Measurements from ENCODE around the gene CLCN1. TPM values are rescaled to one million over a fixed set of nuclear protein-coding genes. Genes with fewer than 3 reads are reported as not detected.
A peak's percentile ranks its signal among the peaks of the same experiment; 100 is the strongest.

CLCN1 gene
- total RNA-seq, 1 donor from 2014 or later, result not detected

DNA sequence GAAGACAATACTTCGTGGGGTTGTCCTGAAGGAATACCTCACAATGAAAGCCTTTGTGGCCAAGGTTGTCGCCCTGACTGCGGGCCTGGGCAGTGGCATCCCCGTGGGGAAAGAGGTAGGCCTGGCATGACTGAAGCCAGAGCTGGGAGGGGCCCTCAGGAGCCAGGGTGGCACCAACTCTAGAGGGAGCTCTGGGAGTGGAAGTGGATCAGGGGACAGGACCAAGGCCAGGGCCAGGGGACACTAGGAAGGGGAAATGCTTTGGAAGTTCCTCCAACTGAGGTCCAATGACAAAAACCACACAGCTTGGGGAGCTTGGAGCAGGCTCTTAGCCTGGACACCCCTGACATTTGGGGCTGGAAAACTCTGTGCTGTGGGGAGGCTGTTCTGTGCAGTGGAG lies 5.8 kb downstream of the CLCN1 start:
- Mint-ChIP-seq H3K36me3 (ENCODE audit: unreplicated experiment) (no peaks in the 10 kb centered on the region), H3K4me3 (ENCODE audit: unreplicated experiment) (no peak overlapping the region), H3K27me3 (ENCODE audit: unreplicated experiment) (no peaks in the 10 kb centered on the region), H3K4me1 (ENCODE audit: unreplicated experiment) (peaks cover 50% of the 10 kb centered on the region), H3K9me3 (ENCODE audit: unreplicated experiment) (no peaks in the 10 kb centered on the region), H3K27ac (ENCODE audit: unreplicated experiment) (no peak overlapping the region)
- no peak for TF ChIP-seq CTCF (IDR thresholded peaks at IDR 0.05)
- no peak for DNase-seq (ENCODE audit: extremely low spot score, unreplicated experiment)

- Mint-ChIP-seq H3K4me3 (ENCODE audit: unreplicated experiment) (no peak overlapping the region), H3K36me3 (ENCODE audit: unreplicated experiment) (no peaks in the 10 kb centered on the region), H3K27me3 (ENCODE audit: unreplicated experiment) (no peaks in the 10 kb centered on the region), H3K9me3 (ENCODE audit: unreplicated experiment) (no peaks in the 10 kb centered on the region), H3K27ac (ENCODE audit: unreplicated experiment) (peak overlapping the region; percentile 79), H3K4me1 (ENCODE audit: unreplicated experiment) (peaks cover 40% of the 10 kb centered on the region)
- no peak for TF ChIP-seq CTCF (IDR thresholded peaks at IDR 0.05)
- no peak for DNase-seq (ENCODE audit: extremely low spot score, unreplicated experiment)
Measured at GRCh38 chr7:143322760-143323633, 7.1 kb downstream of the CLCN1 start.

DNA sequence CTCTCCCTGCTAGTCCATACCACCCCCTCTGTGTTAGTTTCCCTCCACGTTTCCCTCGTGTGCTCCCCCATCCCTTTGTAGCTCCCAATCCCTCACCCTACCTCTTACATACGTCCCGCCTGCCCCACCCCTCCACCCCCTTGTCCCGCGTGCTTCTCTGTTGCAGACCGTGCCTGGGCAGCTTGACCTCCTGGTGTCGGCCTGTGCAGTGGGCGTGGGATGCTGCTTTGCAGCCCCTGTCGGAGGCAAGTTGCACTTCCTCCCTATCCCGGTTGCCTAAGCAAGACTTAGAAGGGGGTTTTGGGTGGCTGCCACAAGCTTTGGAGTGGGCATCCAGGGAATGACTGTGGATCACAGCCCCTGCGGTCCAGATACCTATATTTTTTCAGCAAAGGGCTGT lies 7.7 kb downstream of the CLCN1 start:
- H3K4me3 Mint-ChIP-seq (ENCODE audit: unreplicated experiment), result no peak overlapping the region
- no peak for TF ChIP-seq CTCF (IDR thresholded peaks at IDR 0.05)
- H3K27ac Mint-ChIP-seq (ENCODE audit: unreplicated experiment), result no peak overlapping the region
- DNase-seq (ENCODE audit: extremely low spot score, unreplicated experiment), result no peak
- no peaks in the 10 kb centered on the region for H3K27me3 Mint-ChIP-seq (ENCODE audit: unreplicated experiment)
- H3K9me3 Mint-ChIP-seq (ENCODE audit: unreplicated experiment), result no peaks in the 10 kb centered on the region
- H3K36me3 Mint-ChIP-seq (ENCODE audit: unreplicated experiment), result no peaks in the 10 kb centered on the region
- peaks cover 35% of the 10 kb centered on the region for H3K4me1 Mint-ChIP-seq (ENCODE audit: unreplicated experiment)

GRCh38 chr7:143325240-143325639 lies 9.3 kb downstream of the CLCN1 start:
- no peaks in the 10 kb centered on the region for H3K9me3 Mint-ChIP-seq (ENCODE audit: unreplicated experiment)
- peaks cover 25% of the 10 kb centered on the region for H3K4me1 Mint-ChIP-seq (ENCODE audit: unreplicated experiment)
- no peak overlapping the region for H3K4me3 Mint-ChIP-seq (ENCODE audit: unreplicated experiment)
- no peak for DNase-seq (ENCODE audit: extremely low spot score, unreplicated experiment)
- no peaks in the 10 kb centered on the region for H3K36me3 Mint-ChIP-seq (ENCODE audit: unreplicated experiment)
- H3K27me3 Mint-ChIP-seq (ENCODE audit: unreplicated experiment), result no peaks in the 10 kb centered on the region
- no peak overlapping the region for H3K27ac Mint-ChIP-seq (ENCODE audit: unreplicated experiment)
- TF ChIP-seq CTCF (IDR thresholded peaks at IDR 0.05), result no peak

GRCh38 chr7:143327903-143328302 lies 12.0 kb downstream of the CLCN1 start:
- Mint-ChIP-seq H3K4me3 (ENCODE audit: unreplicated experiment) (no peak overlapping the region), H3K4me1 (ENCODE audit: unreplicated experiment) (peaks cover 23% of the 10 kb centered on the region), H3K9me3 (ENCODE audit: unreplicated experiment) (no peaks in the 10 kb centered on the region), H3K27ac (ENCODE audit: unreplicated experiment) (no peak overlapping the region), H3K27me3 (ENCODE audit: unreplicated experiment) (no peaks in the 10 kb centered on the region), H3K36me3 (ENCODE audit: unreplicated experiment) (no peaks in the 10 kb centered on the region)
- no peak for TF ChIP-seq CTCF (IDR thresholded peaks at IDR 0.05)
- DNase-seq (ENCODE audit: extremely low spot score, unreplicated experiment), result no peak
